Lung (tissue), 12 donors: Measurements from ENCODE around the gene FGFR3. TPM values are rescaled to one million over a fixed set of nuclear protein-coding genes. Genes with fewer than 3 reads are reported as not detected.
"Not testable (repeated sequence)": the region's sequence is repeated elsewhere in the genome, so short reads cannot be mapped to it uniquely, and the experiment has no call there.

ENCODE experiments used
- ATAC-seq: fragments of 200-7000 bp; cut with Tn5 transposase; one replicate; pipeline ENCODE4 v1.9.1; 2020; ENCODE audit warnings: moderate number of reproducible peaks; ENCODE audit not compliant: insufficient read depth, low FRiP score
- DNase-seq, 3 donors: peaks; one replicate each; pipeline ENCODE4 v3.0.0-alpha.2; 2013 to 2017
- H3K27ac ChIP-seq, 2 donors: one replicate each; pipeline ENCODE4 v1.5.1; 2013; ENCODE audit warnings: mild to moderate bottlenecking in 2 of 2, moderate library complexity in 2 of 2, control low read depth in 1 of 2, inconsistent platforms in 1 of 2, low read depth in 1 of 2, low read length in 1 of 2
- H3K27me3 ChIP-seq, 3 donors: one replicate each; pipeline ENCODE4 v1.5.1; 2013; ENCODE audit warnings: low read length in 2 of 3; ENCODE audit not compliant: control insufficient read depth in 3 of 3, insufficient read depth in 3 of 3
- H3K36me3 ChIP-seq, 4 donors: one replicate each; pipeline ENCODE4 v1.5.1; 2013; ENCODE audit warnings: low read length in 4 of 4, mild to moderate bottlenecking in 1 of 4, moderate library complexity in 1 of 4; ENCODE audit not compliant: control insufficient read depth in 4 of 4, insufficient read depth in 4 of 4
- H3K4me1 ChIP-seq, 5 donors: one replicate each; pipeline ENCODE4 v1.5.1; 2013; ENCODE audit warnings: low read length in 5 of 5, mild to moderate bottlenecking in 2 of 5, moderate library complexity in 1 of 5; ENCODE audit not compliant: control insufficient read depth in 5 of 5, insufficient read depth in 5 of 5
- H3K4me3 ChIP-seq: one replicate; pipeline ENCODE4 v1.5.1; 2013; ENCODE audit warnings: mild to moderate bottlenecking, control low read depth, moderate library complexity
- H3K9ac ChIP-seq, 2 donors: one replicate each; pipeline ENCODE4 v1.5.1; 2013; ENCODE audit warnings: low read length in 2 of 2, control low read depth in 1 of 2; ENCODE audit not compliant: insufficient read depth in 1 of 2
- H3K9me3 ChIP-seq, 4 donors: one replicate each; pipeline ENCODE4 v1.5.1; 2013; ENCODE audit warnings: low read length in 3 of 4, mild to moderate bottlenecking in 1 of 4, moderate library complexity in 1 of 4; ENCODE audit not compliant: control insufficient read depth in 4 of 4, insufficient read depth in 3 of 4
- WGBS, 2 donors: extraction: QIAGEN DNeasy Blood & Tissue Kit; methylation state at CpG; one replicate each; pipeline ENCODE4 v1.1.7; 2013; 5-methylcytosine and 5-hydroxymethylcytosine counted together
- polyA plus RNA-seq, 2 donors: library from polyadenylated mRNA; stranded (reverse); fragments of 200-250 nt; gene quantifications; one replicate each; pipeline ENCODE4 v1.2.1, GENCODE V29; 2013
- total RNA-seq, 2 donors: library from RNA; depleted of rRNA in 1 of 2; stranded (reverse); fragments of >200 nt in 1 of 2; gene quantifications; one replicate each; pipeline ENCODE4 v1.2.1, GENCODE V29; 2014 to 2021
- TF ChIP-seq, protein P1 (sequence below): IDR thresholded peaks from 2 replicates; pipeline ENCODE4 v1.5.1; 2012; ENCODE audit warnings: mild to moderate bottlenecking; ENCODE audit errors: control extremely low read depth, extremely low read depth
- donor health status: control.
- donor health status: control.
- donor health status: Bipolar disorder and iron deficiency.
- donor health status: healthy.
- donor health status: DM: yes; HTN: yes; CAD: no.

FGFR3 gene
- total and polyA plus RNA-seq, 4 donors = 8.1 to 99.3 (median 22.4) TPM

- Histone ChIP-seq H3K27me3 (no peaks in the 10 kb centered on the region), H3K9me3 (peaks cover 0 to 2% (median 0%) of the 10 kb centered on the region in 4 donors), H3K4me3 (no peak overlapping the region), H3K4me1 (no peaks in the 10 kb centered on the region), H3K36me3 (peaks cover 20 to 61% (median 23%) of the 10 kb centered on the region in 4 donors), H3K27ac (no peak overlapping the region), H3K9ac (no peak overlapping the region)
- TF ChIP-seq, protein P1, sequence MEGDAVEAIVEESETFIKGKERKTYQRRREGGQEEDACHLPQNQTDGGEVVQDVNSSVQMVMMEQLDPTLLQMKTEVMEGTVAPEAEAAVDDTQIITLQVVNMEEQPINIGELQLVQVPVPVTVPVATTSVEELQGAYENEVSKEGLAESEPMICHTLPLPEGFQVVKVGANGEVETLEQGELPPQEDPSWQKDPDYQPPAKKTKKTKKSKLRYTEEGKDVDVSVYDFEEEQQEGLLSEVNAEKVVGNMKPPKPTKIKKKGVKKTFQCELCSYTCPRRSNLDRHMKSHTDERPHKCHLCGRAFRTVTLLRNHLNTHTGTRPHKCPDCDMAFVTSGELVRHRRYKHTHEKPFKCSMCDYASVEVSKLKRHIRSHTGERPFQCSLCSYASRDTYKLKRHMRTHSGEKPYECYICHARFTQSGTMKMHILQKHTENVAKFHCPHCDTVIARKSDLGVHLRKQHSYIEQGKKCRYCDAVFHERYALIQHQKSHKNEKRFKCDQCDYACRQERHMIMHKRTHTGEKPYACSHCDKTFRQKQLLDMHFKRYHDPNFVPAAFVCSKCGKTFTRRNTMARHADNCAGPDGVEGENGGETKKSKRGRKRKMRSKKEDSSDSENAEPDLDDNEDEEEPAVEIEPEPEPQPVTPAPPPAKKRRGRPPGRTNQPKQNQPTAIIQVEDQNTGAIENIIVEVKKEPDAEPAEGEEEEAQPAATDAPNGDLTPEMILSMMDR = no peak
- ATAC-seq = no peak
- DNase-seq = no peak
- WGBS, 2 donors = 94 to 96% methylated on average over 21 of the region's 21 CpGs
Observed at GRCh38 chr4:1834047-1834775, 41.1 kb downstream of the FGFR3 start.

- ATAC-seq, H3K9me3 ChIP-seq, H3K4me1 ChIP-seq, DNase-seq, H3K27me3 ChIP-seq, H3K9ac ChIP-seq, H3K4me3 ChIP-seq, H3K27ac ChIP-seq: not testable (repeated sequence)
- WGBS, 2 donors = 97 to 99% methylated on average over 8 of the region's 8 CpGs
- peaks cover 22 to 68% (median 30%) of the 10 kb centered on the region in 4 donors for H3K36me3 ChIP-seq
Observed at GRCh38 chr4:1835836-1836235, 42.7 kb downstream of the FGFR3 start.

DNA sequence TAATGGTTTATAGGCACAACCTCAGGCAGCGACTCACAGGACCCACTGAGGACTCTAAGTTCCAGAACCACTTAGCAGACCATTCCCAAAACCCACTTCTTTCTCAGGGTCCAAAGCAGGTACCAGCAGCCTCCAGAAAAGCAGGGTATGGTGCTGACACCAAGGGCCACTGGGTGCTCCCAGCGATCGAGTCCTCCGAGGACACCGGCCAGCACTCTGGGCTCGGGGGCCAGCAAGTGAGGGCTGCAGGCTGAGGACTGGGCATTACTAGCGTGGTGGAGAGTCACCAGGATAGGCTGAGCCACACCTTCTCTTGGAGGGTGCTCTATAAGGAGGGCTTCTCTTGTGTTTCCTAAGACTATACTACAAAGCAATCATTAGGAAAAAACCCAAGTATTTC, 43.6 kb downstream of the FGFR3 start:
- no peak for DNase-seq
- 95 to 97% methylated on average over 7 of the region's 7 CpGs for WGBS, 2 donors
- TF ChIP-seq, protein P1 = no peak
- no peaks in the 10 kb centered on the region for H3K27me3 ChIP-seq
- no peak for ATAC-seq
- peaks cover 0 to 2% (median 0%) of the 10 kb centered on the region in 4 donors for H3K9me3 ChIP-seq
- no peak overlapping the region for H3K4me3 ChIP-seq
- H3K4me1 ChIP-seq = no peaks in the 10 kb centered on the region
- H3K36me3 ChIP-seq = peaks cover 18 to 67% (median 31%) of the 10 kb centered on the region in 4 donors
- no peak overlapping the region for H3K9ac ChIP-seq
- no peak overlapping the region for H3K27ac ChIP-seq

DNA sequence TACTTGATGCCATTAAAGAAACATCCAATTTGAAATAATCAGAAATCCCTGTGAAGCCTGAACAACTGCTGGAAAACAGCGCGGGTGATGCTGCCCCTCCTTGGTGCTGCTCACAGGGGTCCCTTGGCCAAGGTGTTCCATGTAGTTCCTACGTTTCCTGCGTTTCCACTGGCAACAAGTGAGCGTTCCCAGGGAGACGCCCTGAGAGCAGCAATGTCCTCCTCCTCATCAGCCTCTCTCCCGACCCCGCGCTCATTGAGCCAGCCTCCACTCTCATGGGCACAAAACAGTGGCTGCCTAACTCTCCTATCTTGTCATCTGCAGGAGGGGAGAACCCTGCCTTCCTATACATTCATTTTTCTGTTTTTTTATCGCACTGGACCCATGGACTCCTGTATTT, 44.0 kb downstream of the FGFR3 start:
- no peak for ATAC-seq

More for the DNA sequence above, 44.0 kb downstream of the FGFR3 start:
- Histone ChIP-seq H3K9ac (no peak overlapping the region), H3K4me3 (no peak overlapping the region), H3K27ac (no peak overlapping the region), H3K9me3 (peaks cover 0 to 2% (median 0%) of the 10 kb centered on the region in 4 donors), H3K27me3 (no peaks in the 10 kb centered on the region), H3K36me3 (peaks cover 17 to 67% (median 30%) of the 10 kb centered on the region in 4 donors), H3K4me1 (no peaks in the 10 kb centered on the region)
- WGBS, 2 donors = 97% methylated on average over 10 of the region's 10 CpGs
- TF ChIP-seq, protein P1 = no peak
- DNase-seq = no peak
